HepG2 (cell line): ENCODE data around the gene ATF3. TPM values are rescaled to one million over a fixed set of nuclear protein-coding genes. Genes with fewer than 3 reads are reported as not detected.

Experiments used
- AFF4 ChIP-seq: sonication (generic); formaldehyde crosslinking; IDR thresholded peaks from 2 replicates; pipeline ENCODE4 v1.4.0; 2020; ENCODE audit warnings: missing genetic modification reagents
- E2F1 ChIP-seq: sonication (generic); formaldehyde crosslinking; IDR thresholded peaks from 2 replicates; pipeline ENCODE4 v1.5.0; 2020; ENCODE audit warnings: missing genetic modification reagents
- FOXK1 ChIP-seq: sonication (generic); formaldehyde crosslinking; IDR thresholded peaks from 2 replicates; pipeline ENCODE4 v1.4.0; 2020; ENCODE audit warnings: low read depth, missing genetic modification reagents, borderline replicate concordance
- GPN1 ChIP-seq: sonication (generic); formaldehyde crosslinking; IDR thresholded peaks from 2 replicates; pipeline ENCODE4 v1.5.1; 2020; ENCODE audit warnings: missing genetic modification reagents, borderline replicate concordance
- TARDBP ChIP-seq: sonication (generic); formaldehyde crosslinking; IDR thresholded peaks from 2 replicates; pipeline ENCODE4 v1.8.0; 2022; ENCODE audit warnings: mild to moderate bottlenecking, missing genetic modification reagents
- THAP9 ChIP-seq: sonication (generic); formaldehyde crosslinking; IDR thresholded peaks from 2 replicates; pipeline ENCODE4; 2020; ENCODE audit warnings: missing genetic modification reagents, mild to moderate bottlenecking, borderline replicate concordance
- ZNF234 ChIP-seq: sonication (generic); formaldehyde crosslinking; conservative IDR thresholded peaks from 2 replicates; pipeline ENCODE4 v1.5.1; 2020; ENCODE audit warnings: mild to moderate bottlenecking, missing genetic modification reagents
- ZNF770 ChIP-seq: sonication (generic); formaldehyde crosslinking; IDR thresholded peaks from 2 replicates; pipeline ENCODE4 v1.5.0; 2020; ENCODE audit warnings: mild to moderate bottlenecking, missing genetic modification reagents
- ZNF792 ChIP-seq: IDR thresholded peaks from 2 replicates; pipeline ENCODE4 v1.6.1; 2016
- polyA plus RNA-seq, 8 experiments: library from polyadenylated mRNA; depleted of rRNA in 3 of 8; stranded (reverse) in 7 of 8; unstranded in 1 of 8; fragments of >200 nt; fragmentation: Illumina TruSeq in 4 of 8; extraction: Trizol in 4 of 8; gene quantifications; 2 replicates each; pipeline versions ENCODE4 v1.2.1 to v1.2.3, GENCODE V29; 2011 to 2016; ENCODE audit warnings: low read depth in 4 of 8, missing spikeins in 1 of 8, mixed read lengths in 1 of 8; ENCODE audit not compliant: insufficient read depth in 1 of 8
- total RNA-seq, 5 experiments: library from RNA; depleted of rRNA; stranded (reverse); fragments of >200 nt; fragmentation: Illumina TruSeq; extraction: Trizol; gene quantifications; 2 replicates each; pipeline ENCODE4 v1.2.3, GENCODE V29; 2016; ENCODE audit warnings: low read depth in 1 of 5

The ATF3 gene
- total and polyA plus RNA-seq, 2 of the 13 experiments (the other 11 are each of a cell fraction or from before 2014, with no cell fraction given): 5.0 to 13.0 TPM

- TF ChIP-seq AFF4 (CRISPR knock-in tag) (no peak), THAP9 (CRISPR knock-in tag) (no peak), ZNF792 (CRISPR knock-in tag) (no peak), E2F1 (CRISPR knock-in tag) (no peak), TARDBP (CRISPR knock-in tag) (no peak), ZNF770 (no peak), ZNF234 (no peak), FOXK1 (CRISPR knock-in tag) (no peak), GPN1 (CRISPR knock-in tag) (no peak)
Observed at GRCh38 chr1:212618466-212619210, 10.1 kb downstream of the ATF3 start (continued).
